ENCODE data around the gene IMPA2.
"Not testable (repeated sequence)": the region's sequence is repeated elsewhere in the genome, so short reads cannot be mapped to it uniquely, and the experiment has no call there.

Gene IMPA2

GRCh38 chr18:12076424-12077140, 95.3 kb downstream of the IMPA2 start:
- TF ChIP-seq ZNF274 (IDR thresholded peaks at IDR 0.05; ENCODE audit: low read depth, low read length), result no peak
- H3K4me3 ChIP-seq (ENCODE audit: low read length), result peak overlapping the region; percentile 24; the same call in 1 of the 2 replicates

- H3K4me3 ChIP-seq (ENCODE audit: low read length), result not testable (repeated sequence)
Measured at GRCh38 chr18:12077994-12078393, 96.7 kb downstream of the IMPA2 start.

- no peak overlapping the region for H3K4me3 ChIP-seq (ENCODE audit: low read length)
- TF ChIP-seq ZNF274 (IDR thresholded peaks at IDR 0.05; ENCODE audit: low read depth, low read length), result no peak
Measured at GRCh38 chr18:12079491-12080237, 98.4 kb downstream of the IMPA2 start.

All from GM08714 (cell line).